Stimulated activated CD4-positive, alpha-beta T cell treated with anti-CD3 and anti-CD28 coated beads, Interleukin-2, amount 100 ng/mL, for 4 hours (primary cell): Measurements from ENCODE around the gene ADISSP.
"Not testable (repeated sequence)": the region's sequence is repeated elsewhere in the genome, so short reads cannot be mapped to it uniquely, and the experiment has no call there.

ENCODE experiments used
- DNase-seq: peaks from one replicate; pipeline ENCODE4 v3.0.0-alpha.2; 2020; ENCODE audit warnings: low read depth

The ADISSP gene

DNA sequence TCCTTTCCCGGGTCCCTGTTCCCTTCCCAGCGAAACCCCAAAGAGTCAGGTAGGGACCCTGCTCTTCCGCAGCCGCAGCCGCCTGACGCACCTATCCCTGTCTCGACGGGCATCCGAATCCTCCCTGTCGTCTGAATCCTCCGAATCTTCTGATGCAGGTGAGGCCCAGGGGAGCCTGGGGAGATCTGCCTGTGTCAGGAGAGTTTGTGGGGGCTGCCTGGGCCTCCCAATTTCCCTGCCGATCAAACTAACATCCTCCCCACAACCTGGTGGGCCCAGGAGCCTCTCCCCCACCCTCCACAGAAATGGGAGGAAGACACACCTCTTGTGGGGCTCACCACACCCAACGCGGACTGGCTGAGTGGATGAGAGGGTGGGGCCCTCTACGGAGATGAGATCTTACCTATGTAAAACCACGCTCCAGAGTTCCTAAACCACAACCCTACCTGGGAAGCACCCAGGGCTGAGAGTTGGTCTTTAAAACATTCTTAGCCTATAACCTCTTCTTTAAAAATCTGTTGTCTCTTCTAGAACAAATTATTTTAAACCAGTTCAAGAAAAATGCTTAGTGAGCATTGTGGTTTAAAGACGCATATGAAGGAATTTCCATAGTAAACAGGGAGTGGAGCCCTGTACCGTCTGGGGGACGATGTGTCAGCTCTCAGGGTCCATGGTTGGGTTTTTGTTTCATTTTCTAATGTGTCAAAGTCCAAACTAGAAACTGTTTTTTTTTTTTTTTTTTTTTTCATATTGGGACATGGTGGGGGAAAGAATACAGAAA lies 30.2 kb upstream of the ADISSP start:
- DNase-seq: no peak

GRCh38 chr20:3797226-3797545 lies 29.6 kb upstream of the ADISSP start:
- no peak for DNase-seq

- DNase-seq: no peak
These were observed 29.1 kb upstream of the ADISSP start for GRCh38 chr20:3796477-3797225.

DNA sequence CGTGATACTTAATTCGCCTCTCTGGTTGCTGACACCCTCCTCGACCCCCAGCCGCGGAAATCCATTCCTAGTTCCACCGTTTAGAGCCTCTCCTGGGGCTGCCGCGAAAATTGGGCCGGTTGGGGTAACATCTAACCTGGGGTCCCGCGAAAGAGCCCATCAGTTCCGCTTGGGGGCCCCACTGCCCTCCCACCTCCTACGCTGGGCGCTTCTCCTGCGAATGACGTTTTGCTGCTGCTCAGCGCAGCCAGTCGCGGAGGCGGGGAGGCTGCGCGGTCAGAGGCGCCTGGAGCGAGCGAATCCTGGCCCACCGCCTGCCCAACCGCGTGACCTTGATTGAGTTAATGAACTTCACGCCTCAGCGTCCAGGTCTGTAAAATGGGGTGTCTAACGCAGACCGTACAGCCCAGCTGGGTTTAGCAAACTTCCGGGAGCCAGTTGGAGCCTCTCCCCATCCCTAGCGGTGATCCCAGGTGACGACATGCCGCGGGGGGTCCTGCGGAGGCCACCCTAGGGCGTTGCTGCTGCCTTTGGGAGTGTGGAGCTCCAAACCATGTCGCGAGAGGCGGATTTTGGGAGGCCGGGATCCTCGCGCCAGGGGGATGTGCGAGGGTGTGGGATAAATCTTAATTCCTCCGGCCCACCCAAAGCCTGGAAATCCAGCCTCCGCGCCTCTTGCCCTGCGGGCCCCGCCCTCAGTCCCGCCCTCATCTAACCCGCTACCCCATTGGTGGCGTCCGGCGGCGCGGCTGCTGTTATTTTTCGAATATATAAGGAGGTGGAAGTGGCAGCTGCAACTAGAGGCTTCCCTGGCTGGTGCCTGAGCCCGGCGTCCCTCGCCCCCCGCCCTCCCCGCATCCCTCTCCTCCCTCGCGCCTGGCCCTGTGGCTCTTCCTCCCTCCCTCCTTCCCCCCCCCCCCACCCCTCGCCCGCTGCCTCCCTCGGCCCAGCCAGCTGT lies 28.2 kb upstream of the ADISSP start, which contains the start of gene CDC25B:
Gene CDC25B, plus strand, starts transcription at position 800 of the 958 bp plus-strand sequence. CDS start 222 bp downstream, outside the sequence.
- DNase-seq: peak; percentile 83

- DNase-seq: no peak
These were observed 27.3 kb upstream of the ADISSP start for GRCh38 chr20:3794701-3795420.

GRCh38 chr20:3794168-3794567 lies 26.6 kb upstream of the ADISSP start:
- DNase-seq: not testable (repeated sequence)

DNA sequence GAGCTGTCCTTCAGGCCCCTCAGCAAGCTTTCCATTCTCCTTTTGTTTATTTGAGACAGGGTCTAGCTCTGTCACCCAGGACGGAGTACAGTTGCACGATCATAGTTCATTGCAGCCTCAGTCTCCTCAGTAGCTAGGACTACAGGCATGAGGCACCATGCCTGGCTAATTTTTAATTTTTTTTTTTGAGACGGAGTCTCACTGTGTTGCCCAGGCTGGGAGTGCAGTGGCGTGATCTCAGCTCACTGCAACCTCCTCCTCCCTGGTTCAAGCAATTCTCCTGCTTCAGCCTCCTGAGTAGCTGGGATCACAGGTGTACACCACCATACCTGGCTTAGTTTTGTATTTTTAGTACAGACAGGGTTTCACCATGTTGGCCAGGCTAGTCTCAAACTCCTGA lies 21.6 kb upstream of the ADISSP start:
- not testable (repeated sequence) for DNase-seq

GRCh38 chr20:3788685-3789155 lies 21.2 kb upstream of the ADISSP start:
- no peak for DNase-seq

DNA sequence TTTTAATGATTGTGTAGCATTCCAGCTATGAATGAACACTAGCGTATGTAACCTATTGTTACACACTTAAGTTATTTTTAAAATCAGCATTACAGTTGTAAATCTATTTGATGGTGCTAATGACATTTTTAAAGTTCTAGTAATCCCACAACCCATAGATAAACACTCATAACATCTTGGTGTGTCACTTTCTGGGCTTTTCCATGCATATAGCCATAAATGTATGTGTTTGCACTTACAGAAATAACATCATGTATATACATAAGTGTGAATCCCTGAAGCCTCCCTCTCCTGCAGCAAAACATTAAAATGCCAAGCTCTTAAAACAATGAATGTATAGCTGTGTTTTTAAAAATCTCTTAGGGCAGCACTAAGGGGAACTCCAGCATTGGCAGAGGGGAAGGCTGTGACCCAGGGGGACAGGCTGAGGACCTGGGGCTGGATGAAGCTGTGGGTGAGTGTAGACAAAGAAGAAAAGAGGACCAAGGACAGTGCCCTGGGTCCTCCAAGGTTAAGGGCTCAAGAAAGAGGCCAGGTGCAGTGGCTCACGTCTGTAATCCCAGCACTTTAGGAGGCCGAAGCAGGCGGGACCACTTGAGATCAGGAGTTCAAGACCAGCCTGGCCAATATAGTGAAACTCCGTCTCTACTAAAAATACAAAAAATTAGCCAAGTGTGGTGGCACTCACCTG lies 19.9 kb upstream of the ADISSP start:
- no peak for DNase-seq

DNA sequence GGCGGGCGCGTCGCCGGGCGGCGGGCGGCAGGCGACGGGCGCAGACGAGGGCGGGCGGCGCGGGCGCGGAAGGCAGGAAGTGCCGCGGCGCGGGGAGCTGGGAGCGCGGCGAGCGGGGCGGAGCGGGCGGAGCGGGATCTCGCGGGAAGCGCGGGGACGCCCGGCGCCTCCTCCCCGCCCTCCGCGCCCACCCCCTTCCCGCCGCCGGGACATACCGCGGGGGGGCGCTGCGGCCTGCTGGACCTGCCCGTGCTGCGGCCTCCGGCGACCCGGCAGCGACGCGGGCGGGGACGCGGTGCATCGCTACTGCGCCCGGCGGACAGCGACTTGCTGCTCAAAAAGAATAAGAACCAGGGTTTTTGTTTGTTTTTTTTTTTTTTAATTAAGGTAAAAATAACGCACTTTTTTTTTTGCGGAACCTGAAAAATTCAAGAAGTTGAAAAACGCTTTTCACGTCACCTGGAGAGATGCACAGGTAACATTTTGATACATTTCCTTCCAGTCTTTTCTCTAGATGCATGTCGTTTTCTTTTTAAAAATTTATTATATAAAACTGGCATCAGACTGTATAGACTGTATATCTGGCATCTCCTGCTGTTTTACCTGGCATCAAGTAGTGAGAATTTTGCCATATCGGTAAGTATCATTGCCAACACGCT lies 19.2 kb upstream of the ADISSP start, which contains the start of gene CENPB:
Gene CENPB, minus strand, starts transcription at position 76 of the 659 bp plus-strand sequence. CDS start 257 bp downstream, outside the sequence.
- DNase-seq: peak; percentile 83

DNA sequence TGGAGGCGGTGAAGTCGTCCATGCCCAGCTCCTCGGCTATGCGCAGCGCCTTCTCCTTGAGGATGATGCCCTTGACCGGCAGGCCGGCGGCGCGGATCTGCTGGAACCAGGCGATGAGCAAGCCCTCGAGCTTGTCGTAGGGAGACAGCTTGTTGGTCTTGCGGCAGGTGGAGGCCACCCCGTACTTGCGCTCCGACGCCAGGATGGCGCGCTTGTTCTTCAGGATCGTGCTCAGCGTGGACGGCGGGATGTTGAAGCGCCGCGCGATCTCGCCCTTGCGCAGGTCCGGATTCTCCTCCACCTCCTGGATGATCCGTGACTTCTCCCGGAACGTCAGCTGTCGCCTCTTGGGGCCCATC lies 18.6 kb upstream of the ADISSP start:
- no peak for DNase-seq

DNA sequence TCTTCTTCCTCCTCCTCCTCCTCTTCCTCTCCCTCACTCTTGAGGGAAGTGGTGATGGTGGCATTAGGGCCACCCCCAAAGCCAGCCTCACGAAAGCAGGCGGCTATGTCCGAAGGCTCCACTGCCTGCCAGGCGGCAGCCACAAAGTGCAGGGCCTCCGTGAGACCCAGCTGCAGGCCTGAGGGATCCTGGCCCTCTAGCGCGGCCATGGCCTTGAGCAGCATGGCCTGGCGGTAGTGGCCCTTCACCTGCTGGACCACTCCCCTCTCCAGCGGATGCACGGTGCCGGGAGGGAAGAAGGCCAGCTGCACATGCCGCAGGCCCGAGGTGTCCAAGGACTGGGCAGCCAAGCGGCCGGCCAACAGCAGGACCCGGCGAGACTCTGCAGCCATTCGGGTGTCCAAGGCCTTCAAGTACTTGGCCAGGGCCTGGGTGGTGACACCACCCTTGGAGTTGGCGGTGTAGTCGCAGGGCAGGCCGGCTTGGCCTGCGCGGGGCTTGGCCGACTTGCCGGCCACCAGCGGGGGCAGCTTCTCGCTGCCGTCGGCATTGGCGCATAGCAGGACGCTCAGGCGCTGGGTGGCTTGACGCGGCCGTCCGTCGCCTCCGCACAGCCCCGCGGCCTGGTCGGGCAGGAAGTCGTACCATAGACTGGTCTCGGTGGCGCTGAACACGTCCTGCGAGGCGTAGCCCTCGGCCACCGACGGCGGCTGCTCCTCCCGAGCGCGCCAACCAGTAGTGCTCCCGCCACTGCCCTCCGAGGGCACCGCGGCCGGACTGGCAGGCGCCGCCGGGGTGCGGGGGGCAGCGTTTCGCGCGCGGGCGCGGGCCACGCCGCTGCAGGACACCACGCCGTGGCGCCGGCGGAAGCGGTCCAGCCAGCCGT lies 17.9 kb upstream of the ADISSP start:
- DNase-seq: no peak

GRCh38 chr20:3784863-3785239 lies 17.3 kb upstream of the ADISSP start:
- no peak for DNase-seq

- no peak for DNase-seq
These were observed 16.8 kb upstream of the ADISSP start for GRCh38 chr20:3784216-3784853.

DNA sequence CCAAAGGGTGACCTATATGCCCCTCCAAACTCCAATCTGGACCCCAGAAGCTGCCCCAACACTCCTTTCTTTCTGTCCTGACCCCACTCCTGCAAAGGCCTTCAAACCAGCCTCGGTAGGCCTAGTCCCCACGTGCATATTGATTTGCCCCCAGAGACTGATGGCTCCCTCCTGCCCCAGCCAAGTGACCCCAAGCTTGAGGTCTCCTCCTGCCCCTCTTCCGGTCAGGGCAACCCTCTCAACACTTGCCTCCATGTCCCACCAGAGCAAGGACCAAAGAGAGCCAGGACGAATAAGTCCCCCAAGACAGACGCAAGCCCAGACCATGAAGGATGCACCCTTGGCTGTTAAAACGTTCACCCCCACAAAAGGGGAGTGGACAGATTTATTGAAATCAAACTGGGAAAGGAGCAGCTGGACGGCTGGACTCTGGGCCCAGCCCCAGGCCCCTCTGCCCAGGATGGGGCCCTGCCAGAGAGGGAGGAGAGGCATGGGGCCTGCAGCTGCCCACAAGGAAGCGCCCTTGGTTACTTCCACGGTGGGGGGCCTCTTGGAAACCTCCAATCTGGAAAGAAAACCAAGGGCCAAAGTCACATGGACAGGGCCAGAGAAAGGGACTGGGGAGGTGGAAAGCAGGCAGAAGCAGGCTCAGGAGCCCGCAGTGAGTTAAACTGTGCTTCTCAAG lies 16.1 kb upstream of the ADISSP start:
- DNase-seq: no peak

GRCh38 chr20:3783068-3783489 lies 15.5 kb upstream of the ADISSP start:
- no peak for DNase-seq

DNA sequence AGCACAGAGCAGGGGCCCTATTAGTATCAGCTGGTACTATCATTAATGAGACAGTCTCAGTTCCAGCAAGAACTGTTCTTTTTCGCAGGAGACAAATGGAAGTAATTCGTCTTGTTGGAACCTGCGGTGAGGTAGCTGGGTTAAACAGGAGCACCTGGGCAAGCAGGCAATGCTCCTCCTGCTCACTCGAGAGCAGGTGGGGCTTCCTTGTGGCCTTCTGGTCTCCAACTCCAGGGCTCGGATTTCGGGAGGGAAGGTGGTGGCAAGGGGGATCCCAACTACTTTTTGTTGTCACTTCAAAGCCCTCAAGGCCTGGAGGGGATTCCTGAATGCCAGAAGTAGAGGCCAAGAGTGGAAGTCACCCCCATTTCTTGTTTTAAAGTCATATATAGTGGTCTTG lies 15.0 kb upstream of the ADISSP start:
- no peak for DNase-seq
